H9 (cell line): ENCODE data around the gene ACP4. TPM values are rescaled to one million over a fixed set of nuclear protein-coding genes. Genes with fewer than 3 reads are reported as not detected.
A peak's percentile ranks its signal among the peaks of the same experiment; 100 is the strongest.

Experiments
- DNase-seq: peaks from one replicate; pipeline ENCODE4 v3.0.0-alpha.2; 2017
- H2AFZ ChIP-seq: one replicate; pipeline ENCODE4 v1.6.1; 2013; ENCODE audit warnings: mild to moderate bottlenecking, low read length, control low read depth, moderate library complexity
- H2AK5ac ChIP-seq: 2 replicates; pipeline ENCODE4 v1.6.1; 2013; ENCODE audit warnings: low read length, control low read depth, mixed read lengths; ENCODE audit not compliant: insufficient read length
- H2BK120ac ChIP-seq: one replicate; pipeline ENCODE4 v1.6.1; 2013; ENCODE audit warnings: low read depth, mild to moderate bottlenecking, low read length, control low read depth, inconsistent platforms; ENCODE audit not compliant: poor library complexity, severe bottlenecking
- H2BK12ac ChIP-seq: 2 replicates; pipeline ENCODE4 v1.6.1; 2013; ENCODE audit warnings: low read length, control low read depth, mixed read lengths, low read depth; ENCODE audit not compliant: insufficient read length
- H2BK15ac ChIP-seq: 2 replicates; pipeline ENCODE4 v1.6.1; 2013; ENCODE audit warnings: low read depth, low read length, control low read depth
- H2BK20ac ChIP-seq: one replicate; pipeline ENCODE4 v1.6.1; 2013; ENCODE audit warnings: low read depth, mild to moderate bottlenecking, low read length, control low read depth, inconsistent platforms; ENCODE audit not compliant: poor library complexity, severe bottlenecking
- H2BK5ac ChIP-seq: 2 replicates; pipeline ENCODE4 v1.6.1; 2013; ENCODE audit warnings: low read length, control low read depth, mixed read lengths; ENCODE audit not compliant: insufficient read length
- H3K14ac ChIP-seq: 2 replicates; pipeline ENCODE4 v1.6.1; 2013; ENCODE audit warnings: low read length, control low read depth; ENCODE audit not compliant: insufficient read depth
- H3K18ac ChIP-seq: 2 replicates; pipeline ENCODE4 v1.6.1; 2013; ENCODE audit warnings: low read depth, mild to moderate bottlenecking, mixed read lengths, low read length, control low read depth; ENCODE audit not compliant: insufficient read length
- H3K23ac ChIP-seq: 2 replicates; pipeline ENCODE4 v1.6.1; 2013; ENCODE audit warnings: low read length, control low read depth, mixed read lengths, low read depth; ENCODE audit not compliant: insufficient read length
- H3K23me2 ChIP-seq: 2 replicates; pipeline ENCODE4 v1.6.1; 2013; ENCODE audit warnings: low read depth, mild to moderate bottlenecking, mixed read lengths, low read length, control low read depth; ENCODE audit not compliant: insufficient read length, poor library complexity, severe bottlenecking
- H3K27ac ChIP-seq: 2 replicates; pipeline ENCODE4 v1.5.1; 2013; ENCODE audit warnings: low read length, control low read depth, mixed read lengths, low read depth; ENCODE audit not compliant: insufficient read length
- H3K27me3 ChIP-seq: 2 replicates; pipeline ENCODE4 v1.6.1; 2013; ENCODE audit warnings: low read length, control low read depth, inconsistent platforms; ENCODE audit not compliant: insufficient read depth
- H3K4ac ChIP-seq: 2 replicates; pipeline ENCODE4 v1.6.1; 2013; ENCODE audit warnings: low read depth, mild to moderate bottlenecking, control low read depth, inconsistent platforms, low read length, moderate library complexity
- H3K4me1 ChIP-seq: 2 replicates; pipeline ENCODE4 v1.6.1; 2013; ENCODE audit warnings: low read length, control low read depth, inconsistent platforms; ENCODE audit not compliant: insufficient read depth
- H3K4me2 ChIP-seq: 2 replicates; pipeline ENCODE4 v1.6.1; 2013; ENCODE audit warnings: low read length, control low read depth, mixed read lengths; ENCODE audit not compliant: insufficient read length, insufficient read depth
- H3K56ac ChIP-seq: 2 replicates; pipeline ENCODE4 v1.6.1; 2013; ENCODE audit warnings: low read depth, mild to moderate bottlenecking, mixed read lengths, low read length, control low read depth; ENCODE audit not compliant: insufficient read length
- H3K79me1 ChIP-seq: 2 replicates; pipeline ENCODE4 v1.6.1; 2013; ENCODE audit warnings: low read depth, mild to moderate bottlenecking, moderate library complexity, low read length, control low read depth, inconsistent platforms; ENCODE audit not compliant: insufficient read depth, poor library complexity, severe bottlenecking
- H3K79me2 ChIP-seq: 2 replicates; pipeline ENCODE4 v1.6.1; 2013; ENCODE audit warnings: low read length, control low read depth, inconsistent platforms; ENCODE audit not compliant: insufficient read depth
- H3K9ac ChIP-seq: 2 replicates; pipeline ENCODE4 v1.6.1; 2013; ENCODE audit warnings: low read length, control low read depth, mixed read lengths; ENCODE audit not compliant: insufficient read length; ENCODE audit errors: extremely low read depth
- H3K9me3 ChIP-seq: one replicate; pipeline ENCODE4 v1.6.1; 2013; ENCODE audit warnings: low read depth, low read length, inconsistent platforms; ENCODE audit not compliant: control insufficient read depth
- H3T11ph ChIP-seq: one replicate; pipeline ENCODE4 v1.6.1; 2013; ENCODE audit warnings: mild to moderate bottlenecking, low read length, control low read depth, inconsistent platforms
- H4K20me1 ChIP-seq: one replicate; pipeline ENCODE4 v1.6.1; 2013; ENCODE audit not compliant: control insufficient read depth, insufficient read length, insufficient read depth
- H4K5ac ChIP-seq: 2 replicates; pipeline ENCODE4 v1.6.1; 2013; ENCODE audit warnings: low read depth, mild to moderate bottlenecking, mixed read lengths, low read length, control low read depth; ENCODE audit not compliant: insufficient read length
- H4K8ac ChIP-seq: replicated peaks from 2 replicates; pipeline ENCODE4 v1.6.1; 2013; ENCODE audit warnings: low read length, control low read depth, mixed read lengths, low read depth; ENCODE audit not compliant: insufficient read length
- H4K91ac ChIP-seq: 2 replicates; pipeline ENCODE4 v1.6.1; 2013; ENCODE audit warnings: low read depth, mild to moderate bottlenecking, moderate library complexity, mixed read lengths, low read length, control low read depth; ENCODE audit not compliant: insufficient read length
- H3K27ac Mint-ChIP-seq, 3 experiments: 2 replicates in 2 of 3; 3 replicates in 1 of 3; pipeline ENCODE4 v1.8.0; 2020 to 2021; ENCODE audit warnings: mixed read lengths in 3 of 3, mild to moderate bottlenecking in 1 of 3, moderate library complexity in 1 of 3
- H3K27me3 Mint-ChIP-seq: 2 replicates; pipeline ENCODE4 v1.8.0; 2021; ENCODE audit warnings: low read depth, mild to moderate bottlenecking, moderate library complexity, mixed read lengths
- H3K36me3 Mint-ChIP-seq, 3 experiments: 2 replicates in 2 of 3; 3 replicates in 1 of 3; pipeline ENCODE4 v1.8.0; 2020 to 2021; ENCODE audit warnings: low read depth in 3 of 3, mixed read lengths in 3 of 3; ENCODE audit not compliant: insufficient read depth in 1 of 3
- H3K4me1 Mint-ChIP-seq, 2 experiments: 2 replicates each; pipeline ENCODE4 v1.8.0; 2020; ENCODE audit warnings: mixed read lengths in 2 of 2
- H3K4me3 Mint-ChIP-seq, 2 experiments: 2 replicates in 1 of 2; 3 replicates in 1 of 2; pipeline ENCODE4 v1.8.0; 2020 to 2021; ENCODE audit warnings: mild to moderate bottlenecking in 2 of 2, mixed read lengths in 2 of 2, moderate library complexity in 1 of 2
- H3K9me3 Mint-ChIP-seq, 2 experiments: 2 replicates in 1 of 2; 3 replicates in 1 of 2; pipeline ENCODE4 v1.8.0; 2020; ENCODE audit warnings: mild to moderate bottlenecking in 2 of 2, mixed read lengths in 2 of 2, moderate library complexity in 1 of 2
- WGBS: extraction: QIAGEN DNeasy Blood & Tissue Kit; methylation state at CpG from one replicate; pipeline ENCODE4 v1.1.7; 2013; ENCODE audit warnings: missing lambda C conversion rate, low lambda C conversion rate, mixed read lengths; ENCODE audit not compliant: insufficient read length; ENCODE audit errors: extremely low coverage; 5-methylcytosine and 5-hydroxymethylcytosine counted together
- total RNA-seq: library from RNA; stranded (reverse); gene quantifications from 2 replicates; pipeline ENCODE4 v1.2.1, GENCODE V29; 2021
- TF ChIP-seq, protein P1 (sequence below): fragments of 200-600 bp; sonication (generic); conservative IDR thresholded peaks from 3 replicates; pipeline ENCODE4 v1.8.0; 2021; ENCODE audit warnings: antibody characterized with exemption, mild to moderate bottlenecking

The ACP4 gene
- total RNA-seq, 1 experiment from 2014 or later, result not detected

DNA sequence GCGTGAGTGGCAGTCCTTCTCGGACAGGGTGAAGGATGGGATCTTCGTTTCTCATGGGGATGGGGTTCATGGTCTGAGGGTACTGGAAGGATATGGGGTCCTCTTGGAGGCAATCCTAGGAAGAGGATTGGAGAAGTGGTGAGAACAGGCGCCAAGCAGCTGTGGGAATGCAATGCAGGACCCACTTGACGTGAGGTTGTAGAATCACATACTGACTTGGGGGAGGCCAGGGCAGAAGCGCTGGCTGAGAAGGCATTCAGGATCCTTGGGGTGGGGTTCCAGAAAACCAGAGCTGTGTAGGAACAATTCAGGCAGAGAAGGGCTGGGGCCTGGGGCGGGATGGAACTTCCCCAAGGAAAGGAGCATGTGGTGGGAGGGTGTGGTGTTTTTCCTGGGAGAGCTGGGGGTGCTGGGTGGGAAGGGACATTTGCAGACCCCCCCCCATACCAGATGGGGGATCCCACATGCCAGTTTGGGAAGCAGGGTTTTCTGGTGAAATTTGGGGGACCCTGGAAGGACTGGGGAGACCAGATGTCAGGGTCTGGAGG lies 32.5 kb downstream of the ACP4 start:
- Histone ChIP-seq H3K4me1 (peaks cover 5% of the 10 kb centered on the region; the same call in 1 of the 2 replicates), H2BK15ac (no peak overlapping the region), H3K79me1 (no peaks in the 10 kb centered on the region), H3K9ac (no peak overlapping the region), H3T11ph (no peak overlapping the region), H4K20me1 (no peaks in the 10 kb centered on the region), H3K23me2 (peaks cover 8% of the 10 kb centered on the region), H3K27me3 (peaks cover 8% of the 10 kb centered on the region), H4K91ac (no peak overlapping the region), H2BK20ac (no peak overlapping the region), H3K79me2 (no peaks in the 10 kb centered on the region), H2AK5ac (no peak overlapping the region), H3K9me3 (no peaks in the 10 kb centered on the region), H3K27ac (no peak overlapping the region), H2BK5ac (no peak overlapping the region), H3K18ac (no peak overlapping the region), H3K14ac (no peak overlapping the region), H2BK12ac (no peak overlapping the region), H3K4me2 (no peak overlapping the region), H3K23ac (no peak overlapping the region), H3K56ac (no peak overlapping the region), H2BK120ac (no peak overlapping the region), H4K8ac (no peak overlapping the region), H2AFZ (no peak overlapping the region), H3K4ac (no peak overlapping the region), H4K5ac (no peak overlapping the region)
- Mint-ChIP-seq H3K4me3 (peak overlapping the region in 1 of 2 experiments; percentile 3; a peak in 1 of 5 replicates), H3K27me3 (peaks cover 88% of the 10 kb centered on the region), H3K36me3 (no peaks in the 10 kb centered on the region), H3K4me1 (peaks cover 29 to 34% of the 10 kb centered on the region in 2 experiments), H3K27ac (peak overlapping the region in 1 of 3 experiments; percentile 79; a peak in 1 of 7 replicates), H3K9me3 (peaks cover 2 to 3% of the 10 kb centered on the region in 2 experiments; a peak in 2 of 5 replicates)
- DNase-seq, result no peak
- TF ChIP-seq, protein P1, sequence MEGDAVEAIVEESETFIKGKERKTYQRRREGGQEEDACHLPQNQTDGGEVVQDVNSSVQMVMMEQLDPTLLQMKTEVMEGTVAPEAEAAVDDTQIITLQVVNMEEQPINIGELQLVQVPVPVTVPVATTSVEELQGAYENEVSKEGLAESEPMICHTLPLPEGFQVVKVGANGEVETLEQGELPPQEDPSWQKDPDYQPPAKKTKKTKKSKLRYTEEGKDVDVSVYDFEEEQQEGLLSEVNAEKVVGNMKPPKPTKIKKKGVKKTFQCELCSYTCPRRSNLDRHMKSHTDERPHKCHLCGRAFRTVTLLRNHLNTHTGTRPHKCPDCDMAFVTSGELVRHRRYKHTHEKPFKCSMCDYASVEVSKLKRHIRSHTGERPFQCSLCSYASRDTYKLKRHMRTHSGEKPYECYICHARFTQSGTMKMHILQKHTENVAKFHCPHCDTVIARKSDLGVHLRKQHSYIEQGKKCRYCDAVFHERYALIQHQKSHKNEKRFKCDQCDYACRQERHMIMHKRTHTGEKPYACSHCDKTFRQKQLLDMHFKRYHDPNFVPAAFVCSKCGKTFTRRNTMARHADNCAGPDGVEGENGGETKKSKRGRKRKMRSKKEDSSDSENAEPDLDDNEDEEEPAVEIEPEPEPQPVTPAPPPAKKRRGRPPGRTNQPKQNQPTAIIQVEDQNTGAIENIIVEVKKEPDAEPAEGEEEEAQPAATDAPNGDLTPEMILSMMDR, result no peak
- no CpG with 5 or more reads among the region's 7 CpGs for WGBS
